HepG2 (cell line): ENCODE measurements around the gene AKR7A2. TPM values are rescaled to one million over a fixed set of nuclear protein-coding genes. Genes with fewer than 3 reads are reported as not detected.

Experiments used
- FOSL1 ChIP-seq: sonication (generic); formaldehyde crosslinking; IDR thresholded peaks from 2 replicates; pipeline ENCODE4 v1.9.0; 2021; ENCODE audit warnings: missing genetic modification reagents, borderline replicate concordance
- FOXJ3 ChIP-seq: sonication (generic); formaldehyde crosslinking; IDR thresholded peaks from 2 replicates; pipeline ENCODE4 v1.4.0; 2020; ENCODE audit warnings: missing genetic modification reagents, mild to moderate bottlenecking, borderline replicate concordance
- MBD4 ChIP-seq: IDR thresholded peaks from 2 replicates; pipeline ENCODE4 v1.6.1; 2012; ENCODE audit warnings: low read length, inconsistent platforms, borderline replicate concordance
- NBN ChIP-seq: fragments of 450-650 bp; conservative IDR thresholded peaks from 2 replicates; pipeline ENCODE4 v1.6.1; 2017
- NFATC3 ChIP-seq: sonication (generic); formaldehyde crosslinking; IDR thresholded peaks from 2 replicates; pipeline ENCODE4 v1.5.1; 2020; ENCODE audit warnings: mild to moderate bottlenecking, missing genetic modification reagents
- NFKBIZ ChIP-seq: IDR thresholded peaks from 2 replicates; pipeline ENCODE4 v1.6.1; 2018; ENCODE audit warnings: missing genetic modification reagents, missing compliant biosample characterization
- PHF21A ChIP-seq: sonication (generic); formaldehyde crosslinking; IDR thresholded peaks from 2 replicates; pipeline ENCODE4 v1.5.0; 2020; ENCODE audit warnings: mild to moderate bottlenecking, missing genetic modification reagents
- RCOR2 ChIP-seq: IDR thresholded peaks from 2 replicates; pipeline ENCODE4 v1.6.1; 2016; ENCODE audit warnings: missing biosample characterization, missing genetic modification reagents
- RNF2 ChIP-seq: fragments of 450-650 bp; conservative IDR thresholded peaks from 2 replicates; pipeline ENCODE4 v1.6.1; 2016; ENCODE audit warnings: low read depth
- SAP130 ChIP-seq: IDR thresholded peaks from 2 replicates; pipeline ENCODE4 v1.6.1; 2016; ENCODE audit warnings: low read depth
- SMARCC2 ChIP-seq: fragments of 450-650 bp; IDR thresholded peaks from 2 replicates; pipeline ENCODE4 v1.6.1; 2017; ENCODE audit warnings: antibody characterized with exemption, mild to moderate bottlenecking
- SP2 ChIP-seq: sonication (generic); formaldehyde crosslinking; IDR thresholded peaks from 2 replicates; pipeline ENCODE4 v1.5.1; 2020; ENCODE audit warnings: mild to moderate bottlenecking, missing genetic modification reagents
- SPEN ChIP-seq: sonication (generic); formaldehyde crosslinking; IDR thresholded peaks from 2 replicates; pipeline ENCODE4 v1.5.1; 2020; ENCODE audit warnings: low read depth, mild to moderate bottlenecking, missing genetic modification reagents
- TRIM22 ChIP-seq: fragments of 450-650 bp; IDR thresholded peaks from 2 replicates; pipeline ENCODE4 v1.6.1; 2017
- ZBTB20 ChIP-seq: sonication (generic); formaldehyde crosslinking; IDR thresholded peaks from 2 replicates; pipeline ENCODE4 v1.8.1; 2023; ENCODE audit warnings: missing genetic modification reagents, low read depth, mild to moderate bottlenecking, borderline replicate concordance
- ZFP36L2 ChIP-seq: sonication (generic); formaldehyde crosslinking; IDR thresholded peaks from 2 replicates; pipeline ENCODE4 v1.4.0; 2020; ENCODE audit warnings: missing genetic modification reagents
- ZFX ChIP-seq: sonication (generic); formaldehyde crosslinking; IDR thresholded peaks from 2 replicates; pipeline ENCODE4 v1.4.0; 2020; ENCODE audit warnings: mild to moderate bottlenecking, low read depth, missing genetic modification reagents, moderate library complexity
- ZNF207 ChIP-seq: fragments of 450-650 bp; IDR thresholded peaks from 2 replicates; pipeline ENCODE4 v1.6.1; 2016; ENCODE audit warnings: antibody characterized with exemption, borderline replicate concordance
- ZNF232 ChIP-seq: sonication (generic); formaldehyde crosslinking; IDR thresholded peaks from 2 replicates; pipeline ENCODE4 v1.4.0; 2020; ENCODE audit warnings: missing genetic modification reagents, borderline replicate concordance
- ZNF331 ChIP-seq: sonication (generic); formaldehyde crosslinking; IDR thresholded peaks from 2 replicates; pipeline ENCODE4 v1.4.0; 2020; ENCODE audit warnings: missing genetic modification reagents
- ZNF431 ChIP-seq: sonication (generic); formaldehyde crosslinking; IDR thresholded peaks from 2 replicates; pipeline ENCODE4 v1.9.0; 2022; ENCODE audit warnings: missing genetic modification reagents, low read depth, mild to moderate bottlenecking, borderline replicate concordance
- ZNF691 ChIP-seq: sonication (generic); formaldehyde crosslinking; IDR thresholded peaks from 2 replicates; pipeline ENCODE4 v1.4.0; 2020; ENCODE audit warnings: missing genetic modification reagents, low read depth, mild to moderate bottlenecking, borderline replicate concordance
- ZSCAN12 ChIP-seq: sonication (generic); formaldehyde crosslinking; IDR thresholded peaks from 2 replicates; pipeline ENCODE4 v1.9.0; 2021; ENCODE audit warnings: mild to moderate bottlenecking, missing genetic modification reagents
- ZSCAN21 ChIP-seq: sonication (generic); formaldehyde crosslinking; IDR thresholded peaks from 2 replicates; pipeline ENCODE4 v1.8.0; 2022; ENCODE audit warnings: mild to moderate bottlenecking, missing genetic modification reagents, moderate library complexity, borderline replicate concordance
- polyA plus RNA-seq, 8 experiments: library from polyadenylated mRNA; depleted of rRNA in 3 of 8; stranded (reverse) in 7 of 8; unstranded in 1 of 8; fragments of >200 nt; fragmentation: Illumina TruSeq in 4 of 8; extraction: Trizol in 4 of 8; gene quantifications; 2 replicates each; pipeline versions ENCODE4 v1.2.1 to v1.2.3, GENCODE V29; 2011 to 2016; ENCODE audit warnings: low read depth in 4 of 8, missing spikeins in 1 of 8, mixed read lengths in 1 of 8; ENCODE audit not compliant: insufficient read depth in 1 of 8
- total RNA-seq, 5 experiments: library from RNA; depleted of rRNA; stranded (reverse); fragments of >200 nt; fragmentation: Illumina TruSeq; extraction: Trizol; gene quantifications; 2 replicates each; pipeline ENCODE4 v1.2.3, GENCODE V29; 2016; ENCODE audit warnings: low read depth in 1 of 5
- TF ChIP-seq, protein P1 (sequence below): sonication (generic); formaldehyde crosslinking; IDR thresholded peaks from 2 replicates; pipeline ENCODE4 v1.5.0; 2020; ENCODE audit warnings: mild to moderate bottlenecking, missing genetic modification reagents, borderline replicate concordance

The AKR7A2 gene
- total and polyA plus RNA-seq, 2 of the 13 experiments (the other 11 are each of a cell fraction or from before 2014, with no cell fraction given): 45.2 to 75.6 TPM

DNA sequence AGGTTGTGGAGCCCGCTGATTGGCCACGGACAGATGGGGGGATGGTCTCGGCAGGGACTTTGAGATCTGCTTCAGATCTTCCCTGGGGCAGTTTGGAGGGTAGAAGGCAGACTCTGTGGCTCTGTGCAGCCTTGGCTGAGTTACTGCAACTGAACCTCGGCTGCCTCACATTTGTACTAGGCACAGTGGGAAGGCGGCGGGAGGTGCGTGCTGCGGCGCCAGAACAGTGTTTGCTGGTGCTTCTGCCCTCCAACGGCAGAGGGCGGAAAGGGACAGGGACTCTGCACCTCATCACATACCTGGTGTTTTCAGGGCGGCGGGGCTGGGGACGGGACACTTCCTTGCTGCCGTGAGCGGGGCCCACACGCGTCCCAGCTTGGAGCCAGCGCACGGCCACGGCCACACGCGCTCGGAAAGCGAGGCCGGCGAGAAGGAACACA lies 26.4 kb upstream of the AKR7A2 start (continued):
- TF ChIP-seq PHF21A (CRISPR knock-in tag) (peak; percentile 79; the same call in 1 of the 2 replicates), FOSL1 (CRISPR knock-in tag) (no peak), ZNF207 (no peak), TRIM22 (no peak), ZSCAN12 (CRISPR knock-in tag) (no peak), SPEN (CRISPR knock-in tag) (0 out of 2 replicates have a peak, but pooled peaks have one; percentile 52), ZSCAN21 (peak; percentile 81), FOXJ3 (CRISPR knock-in tag) (no peak), ZNF232 (CRISPR knock-in tag) (no peak), NBN (no peak), SP2 (CRISPR knock-in tag) (0 out of 2 replicates have a peak, but pooled peaks have one; percentile 39), ZNF331 (peak; percentile 65; the same call in 1 of the 2 replicates), ZNF431 (CRISPR knock-in tag) (no peak), NFKBIZ (CRISPR knock-in tag) (no peak), ZNF691 (CRISPR knock-in tag) (peak; percentile 69; the same call in 1 of the 2 replicates), ZFP36L2 (no peak), RNF2 (no peak), SAP130 (CRISPR knock-in tag) (peak; percentile 54), NFATC3 (CRISPR knock-in tag) (no peak), ZFX (CRISPR knock-in tag) (peak; percentile 36; the same call in 1 of the 2 replicates), MBD4 (no peak), ZBTB20 (CRISPR knock-in tag) (no peak), RCOR2 (CRISPR knock-in tag) (no peak), SMARCC2 (no peak)
- TF ChIP-seq, protein P1, sequence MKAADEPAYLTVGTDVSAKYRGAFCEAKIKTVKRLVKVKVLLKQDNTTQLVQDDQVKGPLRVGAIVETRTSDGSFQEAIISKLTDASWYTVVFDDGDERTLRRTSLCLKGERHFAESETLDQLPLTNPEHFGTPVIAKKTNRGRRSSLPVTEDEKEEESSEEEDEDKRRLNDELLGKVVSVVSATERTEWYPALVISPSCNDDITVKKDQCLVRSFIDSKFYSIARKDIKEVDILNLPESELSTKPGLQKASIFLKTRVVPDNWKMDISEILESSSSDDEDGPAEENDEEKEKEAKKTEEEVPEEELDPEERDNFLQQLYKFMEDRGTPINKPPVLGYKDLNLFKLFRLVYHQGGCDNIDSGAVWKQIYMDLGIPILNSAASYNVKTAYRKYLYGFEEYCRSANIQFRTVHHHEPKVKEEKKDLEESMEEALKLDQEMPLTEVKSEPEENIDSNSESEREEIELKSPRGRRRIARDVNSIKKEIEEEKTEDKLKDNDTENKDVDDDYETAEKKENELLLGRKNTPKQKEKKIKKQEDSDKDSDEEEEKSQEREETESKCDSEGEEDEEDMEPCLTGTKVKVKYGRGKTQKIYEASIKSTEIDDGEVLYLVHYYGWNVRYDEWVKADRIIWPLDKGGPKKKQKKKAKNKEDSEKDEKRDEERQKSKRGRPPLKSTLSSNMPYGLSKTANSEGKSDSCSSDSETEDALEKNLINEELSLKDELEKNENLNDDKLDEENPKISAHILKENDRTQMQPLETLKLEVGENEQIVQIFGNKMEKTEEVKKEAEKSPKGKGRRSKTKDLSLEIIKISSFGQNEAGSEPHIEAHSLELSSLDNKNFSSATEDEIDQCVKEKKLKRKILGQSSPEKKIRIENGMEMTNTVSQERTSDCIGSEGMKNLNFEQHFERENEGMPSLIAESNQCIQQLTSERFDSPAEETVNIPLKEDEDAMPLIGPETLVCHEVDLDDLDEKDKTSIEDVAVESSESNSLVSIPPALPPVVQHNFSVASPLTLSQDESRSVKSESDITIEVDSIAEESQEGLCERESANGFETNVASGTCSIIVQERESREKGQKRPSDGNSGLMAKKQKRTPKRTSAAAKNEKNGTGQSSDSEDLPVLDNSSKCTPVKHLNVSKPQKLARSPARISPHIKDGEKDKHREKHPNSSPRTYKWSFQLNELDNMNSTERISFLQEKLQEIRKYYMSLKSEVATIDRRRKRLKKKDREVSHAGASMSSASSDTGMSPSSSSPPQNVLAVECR (CRISPR knock-in tag): peak; percentile 80; the same call in 1 of the 2 replicates
